HepG2 (cell line): ENCODE data around the gene UGT1A7. TPM values are rescaled to one million over a fixed set of nuclear protein-coding genes. Genes with fewer than 3 reads are reported as not detected.

Source experiments
- ATAC-seq: fragments of 200-7000 bp; cut with Tn5 transposase; 3 replicates; pipeline ENCODE4 v1.9.1; 2020; ENCODE audit warnings: mild to moderate bottlenecking, moderate library complexity
- BruUV-seq: library from RNA; stranded (reverse); fragments of 400-500 nt; replicated peaks from 2 replicates; lab custom pipeline; 2021; lab: Mats Ljungman, UMichigan
- CTCF ChIA-PET: fragments of 300-600 bp; formaldehyde crosslinking; extraction: SDS; loops from one replicate; lab custom pipeline; 2021; ENCODE audit warnings: low total read pairs, inconsistent platforms, low intra/inter-chr PET ratio; lab: Yijun Ruan, JAX
- POLR2A ChIA-PET: fragments of 350-600 bp; sonication (Branson Sonifier 250); formaldehyde crosslinking; loops from one replicate; lab custom pipeline; 2020; ENCODE audit warnings: antibody characterized with exemption, inconsistent platforms; lab: Yijun Ruan, JAX
- DNase-seq: peaks from one replicate; pipeline ENCODE4 v3.0.0-alpha.2; 2015; ENCODE audit warnings: low spot score
- FAIRE-seq: peaks from 3 replicates; lab custom pipeline; 2011; peaks lifted over from hg19 to GRCh38; lab: Jason Lieb, UNC
- H2AFZ ChIP-seq: one replicate; pipeline ENCODE4 v1.6.1; 2011; ENCODE audit warnings: low read length, inconsistent platforms
- H3K27ac ChIP-seq: fragments of 300-600 bp; 3 replicates; pipeline ENCODE4 v1.8.0; 2011; ENCODE audit warnings: mixed run types, mild to moderate bottlenecking, mixed read lengths, low read length, inconsistent platforms; ENCODE audit not compliant: insufficient read depth; ENCODE audit errors: extremely low read length
- H3K27me3 ChIP-seq, 2 experiments: fragments of 200-600 bp in 1 of 2; 2 replicates in 1 of 2; 3 replicates in 1 of 2; pipeline versions ENCODE4 v1.6.0 to v1.8.0; 2011; ENCODE audit warnings: low read length in 2 of 2, mild to moderate bottlenecking in 2 of 2, moderate library complexity in 2 of 2, inconsistent platforms in 1 of 2; ENCODE audit not compliant: insufficient read depth in 2 of 2, control insufficient read depth in 1 of 2
- H3K36me3 ChIP-seq, 2 experiments: fragments of 200-600 bp in 1 of 2; replicated peaks in 1 of 2; 2 replicates in 1 of 2; 3 replicates in 1 of 2; pipeline versions ENCODE4 v1.5.1 to v1.8.0; 2011; ENCODE audit warnings: low read length in 2 of 2, inconsistent platforms in 1 of 2; ENCODE audit not compliant: insufficient read depth in 2 of 2, control insufficient read depth in 1 of 2
- H3K4me1 ChIP-seq: 2 replicates; pipeline ENCODE4 v1.5.1; 2012; ENCODE audit warnings: low read length, inconsistent platforms; ENCODE audit not compliant: insufficient read depth
- H3K4me2 ChIP-seq: 2 replicates; pipeline ENCODE4 v1.6.0; 2011; ENCODE audit warnings: low read depth, low read length, inconsistent platforms
- H3K4me3 ChIP-seq, 3 experiments: fragments of 200-600 bp in 1 of 3; sonication (generic), shearing (Covaris generic) in 1 of 3; replicated peaks in 1 of 3; 2 replicates each; pipeline ENCODE4 v1.5.1; 2011 to 2016; ENCODE audit warnings: low read length in 3 of 3, inconsistent platforms in 2 of 3, low read depth in 2 of 3, mild to moderate bottlenecking in 2 of 3, control low read depth in 1 of 3, mixed read lengths in 1 of 3; ENCODE audit not compliant: insufficient read depth in 1 of 3
- H3K79me2 ChIP-seq: one replicate; pipeline ENCODE4 v1.6.1; 2011; ENCODE audit warnings: low read length, inconsistent platforms; ENCODE audit not compliant: insufficient read depth
- H3K9ac ChIP-seq: 2 replicates; pipeline ENCODE4 v1.6.0; 2011; ENCODE audit warnings: mild to moderate bottlenecking, low read depth, low read length, inconsistent platforms; ENCODE audit not compliant: insufficient read depth
- H3K9me3 ChIP-seq: 2 replicates; pipeline ENCODE4 v1.5.1; 2012; ENCODE audit warnings: mild to moderate bottlenecking, low read length
- H4K20me1 ChIP-seq: 2 replicates; pipeline ENCODE4 v1.6.0; 2011; ENCODE audit warnings: inconsistent platforms, mild to moderate bottlenecking, low read length, moderate library complexity; ENCODE audit not compliant: insufficient read depth
- ARID5B ChIP-seq: IDR thresholded peaks from 2 replicates; pipeline ENCODE4 v1.4.0; 2020; ENCODE audit warnings: mild to moderate bottlenecking, missing genetic modification reagents
- CCDC6 ChIP-seq: sonication (generic); formaldehyde crosslinking; IDR thresholded peaks from 2 replicates; pipeline ENCODE4 v1.8.1; 2022; ENCODE audit warnings: mild to moderate bottlenecking, missing genetic modification reagents, moderate library complexity
- DPF2 ChIP-seq: sonication (generic); formaldehyde crosslinking; IDR thresholded peaks from 2 replicates; pipeline ENCODE4 v1.4.0; 2020; ENCODE audit warnings: mild to moderate bottlenecking, low read depth, missing genetic modification reagents, borderline replicate concordance
- DRAP1 ChIP-seq: IDR thresholded peaks from 2 replicates; pipeline ENCODE4 v1.6.1; 2016; ENCODE audit warnings: missing genetic modification reagents, missing compliant biosample characterization
- ELK4 ChIP-seq: sonication (generic); formaldehyde crosslinking; IDR thresholded peaks from 2 replicates; pipeline ENCODE4 v1.9.0; 2021; ENCODE audit warnings: missing genetic modification reagents, borderline replicate concordance
- NFATC3 ChIP-seq: sonication (generic); formaldehyde crosslinking; IDR thresholded peaks from 2 replicates; pipeline ENCODE4 v1.5.1; 2020; ENCODE audit warnings: mild to moderate bottlenecking, missing genetic modification reagents
- NFE2L1 ChIP-seq: sonication (generic); formaldehyde crosslinking; IDR thresholded peaks from 2 replicates; pipeline ENCODE4 v1.4.0; 2020; ENCODE audit warnings: missing genetic modification reagents, mild to moderate bottlenecking, borderline replicate concordance
- SIX1 ChIP-seq: sonication (generic); formaldehyde crosslinking; IDR thresholded peaks from 2 replicates; pipeline ENCODE4 v1.4.0; 2020; ENCODE audit warnings: missing genetic modification reagents, borderline replicate concordance
- THAP11 ChIP-seq: IDR thresholded peaks from 2 replicates; pipeline ENCODE4 v1.6.1; 2016; ENCODE audit warnings: missing biosample characterization, missing genetic modification reagents
- ZNF329 ChIP-seq: sonication (generic); formaldehyde crosslinking; IDR thresholded peaks from 2 replicates; pipeline ENCODE4 v1.9.0; 2021; ENCODE audit warnings: low read depth, mild to moderate bottlenecking, missing genetic modification reagents
- ZNF773 ChIP-seq: sonication (generic); formaldehyde crosslinking; IDR thresholded peaks from 2 replicates; pipeline ENCODE4 v1.4.0; 2020; ENCODE audit warnings: missing genetic modification reagents, borderline replicate concordance
- ZNF776 ChIP-seq: sonication (generic); formaldehyde crosslinking; IDR thresholded peaks from 2 replicates; pipeline ENCODE4 v1.4.0; 2020; ENCODE audit warnings: mild to moderate bottlenecking, missing genetic modification reagents
- ZSCAN12 ChIP-seq: sonication (generic); formaldehyde crosslinking; IDR thresholded peaks from 2 replicates; pipeline ENCODE4 v1.9.0; 2021; ENCODE audit warnings: mild to moderate bottlenecking, missing genetic modification reagents
- ZXDC ChIP-seq: sonication (generic); formaldehyde crosslinking; IDR thresholded peaks from 2 replicates; pipeline ENCODE4 v1.5.0; 2020; ENCODE audit warnings: mild to moderate bottlenecking, missing genetic modification reagents
- WGBS: methylation state at CpG from one replicate; pipeline ENCODE4 v1.1.6; 2017; ENCODE audit warnings: low lambda C conversion rate; 5-methylcytosine and 5-hydroxymethylcytosine counted together
- in situ Hi-C: cut with HindIII; loops from 2 replicates; pipeline ENCODE4 v1.10.0; 2017; ENCODE audit warnings: low pct_unique_long_range_greater_than_20kb; ENCODE audit not compliant: extremely low pct_ligation_motif_present
- intact Hi-C: fragments of 100-400 bp; cut with micrococcal nuclease; formaldehyde crosslinking; loops from one replicate; pipeline ENCODE4 v1.10.0; 2022; ENCODE audit not compliant: unreplicated experiment
- polyA plus RNA-seq, 8 experiments: library from polyadenylated mRNA; depleted of rRNA in 3 of 8; stranded (reverse) in 7 of 8; unstranded in 1 of 8; fragments of >200 nt; fragmentation: Illumina TruSeq in 4 of 8; extraction: Trizol in 4 of 8; gene quantifications; 2 replicates each; pipeline versions ENCODE4 v1.2.1 to v1.2.3, GENCODE V29; 2011 to 2016; ENCODE audit warnings: low read depth in 4 of 8, missing spikeins in 1 of 8, mixed read lengths in 1 of 8; ENCODE audit not compliant: insufficient read depth in 1 of 8
- total RNA-seq, 5 experiments: library from RNA; depleted of rRNA; stranded (reverse); fragments of >200 nt; fragmentation: Illumina TruSeq; extraction: Trizol; gene quantifications; 2 replicates each; pipeline ENCODE4 v1.2.3, GENCODE V29; 2016; ENCODE audit warnings: low read depth in 1 of 5

Gene UGT1A7
- total and polyA plus RNA-seq, 2 of the 13 experiments (the other 11 are each of a cell fraction or from before 2014, with no cell fraction given) = not detected

GRCh38 chr2:233769260-233769659 is 87.6 kb downstream of the UGT1A7 start:
- no peak for FAIRE-seq
- H3K36me3 ChIP-seq = no peaks in the 10 kb centered on the region
- no peak for TF ChIP-seq ZNF776 (CRISPR knock-in tag)
- no peak for TF ChIP-seq NFATC3 (CRISPR knock-in tag)
- TF ChIP-seq NFE2L1 = no peak
- TF ChIP-seq CCDC6 = no peak
- TF ChIP-seq ARID5B (CRISPR knock-in tag) = no peak
- no peak for TF ChIP-seq THAP11 (CRISPR knock-in tag)
- no peak for TF ChIP-seq ZSCAN12 (CRISPR knock-in tag)
- no peak for TF ChIP-seq ZNF773 (CRISPR knock-in tag)
- TF ChIP-seq ELK4 (CRISPR knock-in tag) = no peak
- no peak for TF ChIP-seq SIX1 (CRISPR knock-in tag)
- no peak for TF ChIP-seq DPF2 (CRISPR knock-in tag)
- TF ChIP-seq DRAP1 (CRISPR knock-in tag) = no peak
- no peak for TF ChIP-seq ZXDC (CRISPR knock-in tag)
- TF ChIP-seq ZNF329 (CRISPR knock-in tag) = no peak
- DNase-seq = no peak
- no peaks in the 10 kb centered on the region for H3K4me1 ChIP-seq
- no TSS peak for BruUV-seq
- peaks cover 2 to 32% of the 10 kb centered on the region in 2 experiments; a peak in 4 of 5 replicates for H3K27me3 ChIP-seq
- no peak overlapping the region for H2AFZ ChIP-seq
- H3K79me2 ChIP-seq = no peaks in the 10 kb centered on the region
- ChIA-PET POLR2A (no interaction called here), CTCF (no interaction called here)
- no peak for ATAC-seq
- 80% methylated on average over 9 of the region's 9 CpGs for WGBS
- H3K9me3 ChIP-seq = no peaks in the 10 kb centered on the region
- intact Hi-C loops = no loop called here
- no peak overlapping the region for H3K27ac ChIP-seq
- no peak overlapping the region for H3K4me3 ChIP-seq
- H3K4me2 ChIP-seq = no peak overlapping the region
- H4K20me1 ChIP-seq = no peaks in the 10 kb centered on the region
- no peak overlapping the region for H3K9ac ChIP-seq
- in situ Hi-C loops = no loop called here
